Ascending aorta (tissue), 2 donors: ENCODE results near the gene HOXA13. TPM values are rescaled to one million over a fixed set of nuclear protein-coding genes. Genes with fewer than 3 reads are reported as not detected.

Experiments
- DNase-seq, 2 donors: peaks; one replicate each; pipeline ENCODE4 v3.0.0-alpha.2; 2019; ENCODE audit warnings: low spot score in 2 of 2
- H3K27ac ChIP-seq, 2 donors: fragments of 200-600 bp; sonication (generic); one replicate each; pipeline ENCODE4 v1.5.1; 2016 to 2017; ENCODE audit warnings: mild to moderate bottlenecking in 1 of 2
- H3K27me3 ChIP-seq: fragments of 200-600 bp; sonication (generic); one replicate; pipeline ENCODE4 v1.5.1; 2017
- H3K36me3 ChIP-seq, 2 donors: fragments of 200-600 bp; sonication (generic); one replicate each; pipeline ENCODE4 v1.5.1; 2016
- H3K4me1 ChIP-seq, 2 donors: fragments of 200-600 bp; sonication (generic); one replicate each; pipeline ENCODE4 v1.5.1; 2016 to 2017; ENCODE audit warnings: mild to moderate bottlenecking in 1 of 2
- H3K4me3 ChIP-seq, 2 donors: fragments of 200-600 bp; sonication (generic); one replicate each; pipeline ENCODE4 v1.5.1; 2016 to 2017; ENCODE audit warnings: mild to moderate bottlenecking in 1 of 2
- H3K9me3 ChIP-seq, 2 donors: fragments of 200-600 bp; sonication (generic); one replicate each; pipeline ENCODE4 v1.5.1; 2016
- CTCF ChIP-seq, 3 experiments: fragments of 200-600 bp in 2 of 3; fragments of 450-650 bp in 1 of 3; sonication (generic) in 2 of 3; IDR thresholded peaks; one replicate each; pipeline ENCODE4 v1.5.1; 2016 to 2019; ENCODE audit warnings: antibody characterized with exemption in 3 of 3, mild to moderate bottlenecking in 1 of 3, moderate library complexity in 1 of 3
- intact Hi-C: fragments of 100-400 bp; cut with DNase I; formaldehyde crosslinking; loops from one replicate; pipeline ENCODE4 v1.15.1; 2023
- total RNA-seq: library from RNA; depleted of rRNA; stranded (reverse); fragments of >200 nt; gene quantifications from one replicate; pipeline ENCODE4 v1.1.0, GENCODE V29; 2016

The HOXA13 gene
- total RNA-seq, 1 donor from 2014 or later = not detected

- H3K4me1 ChIP-seq = peaks cover 3 to 20% of the 10 kb centered on the region in 2 donors
Measured at GRCh38 chr7:27154901-27155815, 44.7 kb downstream of the HOXA13 start.

DNA sequence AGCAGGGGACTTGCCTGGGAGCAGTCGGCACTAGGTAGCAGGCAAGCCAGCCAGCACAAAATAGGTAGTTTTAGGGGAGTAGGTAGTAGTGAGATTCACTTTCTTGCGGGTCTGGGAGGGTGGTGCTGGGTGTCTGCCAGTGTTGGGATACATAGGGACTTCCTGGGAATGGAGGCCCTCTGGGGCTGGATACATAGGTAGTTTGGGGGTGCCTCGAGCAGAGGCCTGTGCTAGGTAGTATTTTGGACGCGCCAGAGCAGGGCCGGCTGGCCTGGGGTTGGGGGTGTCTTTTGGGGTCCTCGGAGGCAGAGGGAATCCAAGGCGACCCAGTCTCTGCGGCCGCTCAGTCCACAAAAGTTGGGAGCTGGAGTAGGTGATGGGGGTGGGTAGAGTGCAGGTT is 45.5 kb downstream of the HOXA13 start:
- H3K27me3 ChIP-seq = no peaks in the 10 kb centered on the region
- peaks cover 3 to 28% of the 10 kb centered on the region in 2 donors for H3K4me1 ChIP-seq

More at GRCh38 chr7:27154901-27155815, 44.7 kb downstream of the HOXA13 start:
- Histone ChIP-seq H3K9me3 (no peaks in the 10 kb centered on the region), H3K4me3 (peak overlapping the region; percentile 64 to 82), H3K27me3 (no peaks in the 10 kb centered on the region), H3K27ac (peak overlapping the region in 1 of 2 donors; percentile 73), H3K36me3 (no peaks in the 10 kb centered on the region)
- no peak for TF ChIP-seq CTCF (IDR thresholded peaks at IDR 0.05)
- intact Hi-C loops = loop anchor here (5.0 kb wide), 1 partner anchor 1298 kb away; no protein-coding TSS in a partner anchor
- DNase-seq = peak in 1 of 2 donors; percentile 64

DNA sequence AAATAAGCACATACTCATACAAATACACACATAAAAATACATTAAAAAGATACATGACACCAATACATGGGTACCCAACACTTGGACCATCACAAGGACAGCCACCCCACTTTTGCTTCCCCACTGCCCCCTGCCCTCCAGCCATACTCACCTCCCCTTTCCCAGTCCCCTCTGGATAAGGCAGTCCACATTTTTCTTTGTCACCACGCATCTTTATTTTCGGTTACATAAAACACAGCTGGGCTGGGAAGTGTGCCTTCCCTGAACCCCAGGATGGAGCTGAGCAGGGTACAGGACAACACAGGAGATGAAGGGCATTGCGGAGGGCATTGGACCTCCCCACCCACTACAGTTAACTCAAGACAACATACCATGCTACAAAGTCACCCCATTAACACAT is 46.4 kb downstream of the HOXA13 start:
- peak in 1 of 2 donors; percentile 45 for DNase-seq
- H3K4me3 ChIP-seq = no peak overlapping the region
- no peaks in the 10 kb centered on the region for H3K9me3 ChIP-seq
- no peak overlapping the region for H3K27ac ChIP-seq
- H3K4me1 ChIP-seq = peaks cover 3 to 33% of the 10 kb centered on the region in 2 donors
- no peaks in the 10 kb centered on the region for H3K27me3 ChIP-seq
- no peaks in the 10 kb centered on the region for H3K36me3 ChIP-seq
- no peak for TF ChIP-seq CTCF (IDR thresholded peaks at IDR 0.05)
- intact Hi-C loops = no loop called here

More for the DNA sequence above, 45.5 kb downstream of the HOXA13 start:
- Histone ChIP-seq H3K27ac (no peak overlapping the region), H3K36me3 (no peaks in the 10 kb centered on the region), H3K4me3 (no peak overlapping the region), H3K9me3 (no peaks in the 10 kb centered on the region)
- no peak for TF ChIP-seq CTCF (IDR thresholded peaks at IDR 0.05)
- intact Hi-C loops = no loop called here
- DNase-seq = peak in 1 of 2 donors; percentile 41

GRCh38 chr7:27152816-27153442 is 47.0 kb downstream of the HOXA13 start:
- H3K4me3 ChIP-seq = peak overlapping the region; percentile 68 to 69
- H3K36me3 ChIP-seq = no peaks in the 10 kb centered on the region
- TF ChIP-seq CTCF (IDR thresholded peaks at IDR 0.05) = no peak
- DNase-seq = no peak
- no peaks in the 10 kb centered on the region for H3K9me3 ChIP-seq
- H3K4me1 ChIP-seq = peaks cover 3 to 33% of the 10 kb centered on the region in 2 donors
- peak overlapping the region; percentile 83 to 88 for H3K27ac ChIP-seq
- intact Hi-C loops = no loop called here
- H3K27me3 ChIP-seq = no peaks in the 10 kb centered on the region

DNA sequence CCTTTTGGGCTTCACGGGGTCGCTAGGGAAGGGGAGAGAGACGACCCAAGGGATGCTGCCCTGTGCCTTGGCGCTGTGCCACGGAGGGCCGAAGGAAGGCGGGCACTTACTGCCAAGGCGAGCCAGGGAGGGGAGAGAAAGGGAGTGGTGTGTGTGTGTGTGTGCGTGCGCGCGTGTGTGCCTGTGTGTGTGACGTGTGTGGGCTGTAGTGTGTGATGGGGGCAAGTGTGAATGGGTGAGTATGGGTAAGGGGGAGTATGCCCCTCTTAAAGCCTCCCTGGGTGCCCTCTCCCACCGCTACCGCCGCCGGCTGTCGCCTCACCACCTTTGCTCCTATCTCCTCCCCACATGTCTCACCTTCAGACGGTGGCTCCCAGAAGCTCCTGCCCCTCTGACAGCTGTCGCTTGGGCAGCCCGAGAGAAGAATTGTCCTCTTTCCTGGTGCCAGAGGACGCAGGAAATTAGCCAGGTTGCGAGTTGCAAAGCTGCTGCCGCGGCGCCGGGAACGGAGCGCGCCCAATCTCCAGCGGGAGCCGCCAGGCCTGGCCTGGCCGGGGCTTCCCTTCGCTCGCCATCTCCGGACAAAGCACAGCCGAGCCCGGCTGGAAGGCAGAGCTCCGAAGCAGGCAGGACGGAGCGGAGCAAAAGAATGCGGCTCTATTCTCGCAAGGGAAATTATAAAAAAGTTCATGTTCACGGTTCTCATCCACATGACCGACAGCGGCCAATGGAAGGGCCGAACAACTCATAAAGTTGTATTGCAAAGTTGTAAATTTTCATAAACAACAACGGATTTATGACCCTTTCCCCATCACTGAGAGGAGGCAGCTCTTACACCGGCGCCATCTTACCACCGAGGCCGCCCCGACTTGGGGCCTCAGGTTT is 47.7 kb downstream of the HOXA13 start, which contains the start of gene HOXA3:
Gene HOXA3 (minus strand): TSS at position 653 of the 885 bp plus-strand sequence. CDS start 41,943 bp downstream, outside the sequence.
- Histone ChIP-seq H3K4me3 (peak within 1 kb of the TSS; percentile 68 to 69), H3K36me3 (no peaks in the 10 kb centered on the region), H3K27me3 (no peaks in the 10 kb centered on the region), H3K4me1 (peaks cover 3 to 36% of the 10 kb centered on the region in 2 donors), H3K27ac (peak within 1 kb of the TSS; percentile 83 to 88), H3K9me3 (no peaks in the 10 kb centered on the region)
- TF ChIP-seq CTCF (IDR thresholded peaks at IDR 0.05) = no peak
- intact Hi-C loops = no loop called here
- DNase-seq = peak in 1 of 2 donors; percentile 80
